GM12878 (cell line): ENCODE measurements around the gene UBAC2. TPM values are rescaled to one million over a fixed set of nuclear protein-coding genes. Genes with fewer than 3 reads are reported as not detected.

Experiments used
- ATAC-seq: fragments of 200-7000 bp; cut with Tn5 transposase; 3 replicates; pipeline ENCODE4 v1.9.1; 2020; ENCODE audit warnings: mild to moderate bottlenecking, moderate library complexity
- BruUV-seq: library from RNA; stranded (reverse); fragments of 400-500 nt; replicated peaks from 2 replicates; lab custom pipeline; 2021; lab: Mats Ljungman, UMichigan
- CTCF ChIA-PET: fragments of 300-600 bp; sonication (Branson Sonifier 250); formaldehyde crosslinking; extraction: SDS; loops from one replicate; lab custom pipeline; 2021; ENCODE audit warnings: inconsistent platforms; lab: Yijun Ruan, JAX
- POLR2A ChIA-PET: fragments of 350-600 bp; formaldehyde crosslinking; extraction: SDS; loops from one replicate; lab custom pipeline; 2021; ENCODE audit warnings: inconsistent platforms; lab: Charles Lee
- RAD21 ChIA-PET: fragments of 300-600 bp; sonication (Branson Sonifier 250); formaldehyde crosslinking; loops from one replicate; lab custom pipeline; 2023; ENCODE audit warnings: antibody characterized with exemption; ENCODE audit not compliant: unreplicated experiment; lab: Charles Lee
- SMC1A ChIA-PET: fragments of 300-600 bp; sonication (Branson Sonifier 250); formaldehyde crosslinking; loops from one replicate; lab custom pipeline; 2023; ENCODE audit not compliant: unreplicated experiment, uncharacterized antibody; lab: Charles Lee
- DNase-seq: peaks from one replicate; pipeline ENCODE4 v3.0.0-alpha.2; 2011; ENCODE audit warnings: low read depth, low spot score
- FAIRE-seq: peaks from 3 replicates; lab custom pipeline; 2011; peaks lifted over from hg19 to GRCh38; lab: Jason Lieb, UNC
- H2AFZ ChIP-seq: 2 replicates; pipeline ENCODE4 v1.6.0; 2011; ENCODE audit warnings: low read depth, low read length, control low read depth; ENCODE audit not compliant: control insufficient read depth
- H3K27ac ChIP-seq: 2 replicates; pipeline ENCODE4 v1.5.1; 2011; ENCODE audit warnings: control low read depth; ENCODE audit not compliant: control insufficient read depth, insufficient read depth
- H3K27me3 ChIP-seq, 2 experiments: replicated peaks in 1 of 2; 2 replicates each; pipeline versions ENCODE4 v1.6.0 to v1.6.1; 2011; ENCODE audit warnings: low read length in 1 of 2; ENCODE audit not compliant: control insufficient read depth in 2 of 2, insufficient read depth in 2 of 2
- H3K36me3 ChIP-seq, 2 experiments: 2 replicates each; pipeline ENCODE4 v1.5.1; 2011; ENCODE audit warnings: low read length in 1 of 2; ENCODE audit not compliant: control insufficient read depth in 2 of 2, insufficient read depth in 2 of 2
- H3K4me1 ChIP-seq: 2 replicates; pipeline ENCODE4 v1.6.1; 2011; ENCODE audit warnings: mild to moderate bottlenecking, low read length, moderate library complexity, mixed read lengths; ENCODE audit not compliant: control insufficient read depth, insufficient read depth
- H3K4me2 ChIP-seq: 2 replicates; pipeline ENCODE4 v1.6.0; 2011; ENCODE audit warnings: control low read depth; ENCODE audit not compliant: control insufficient read depth, insufficient read depth
- H3K4me3 ChIP-seq: fragments of 200-600 bp; sonication (generic); 2 replicates; pipeline ENCODE4 v1.5.1; 2016
- H3K79me2 ChIP-seq: 2 replicates; pipeline ENCODE4 v1.6.0; 2011; ENCODE audit warnings: low read length; ENCODE audit not compliant: control insufficient read depth, insufficient read depth
- H3K9ac ChIP-seq: 2 replicates; pipeline ENCODE4 v1.8.0; 2011; ENCODE audit warnings: low read length, control low read depth, mixed read lengths; ENCODE audit not compliant: control insufficient read depth, insufficient read depth
- H3K9me3 ChIP-seq: replicated peaks from 3 replicates; pipeline ENCODE4 v1.5.1; 2011; ENCODE audit warnings: mild to moderate bottlenecking, low read length; ENCODE audit not compliant: control insufficient read depth, insufficient read depth
- H4K20me1 ChIP-seq: 2 replicates; pipeline ENCODE4 v1.6.0; 2011; ENCODE audit not compliant: control insufficient read depth, insufficient read depth
- ASH2L ChIP-seq: fragments of 300-600, 200-600 bp; sonication (generic); IDR thresholded peaks from 2 replicates; pipeline ENCODE4 v1.6.1; 2017; ENCODE audit warnings: low read depth, mild to moderate bottlenecking, borderline replicate concordance
- ATF7 ChIP-seq: fragments of 450-650 bp; IDR thresholded peaks from 2 replicates; pipeline ENCODE4 v1.6.1; 2016; ENCODE audit warnings: low read depth, mild to moderate bottlenecking
- BACH1 ChIP-seq: fragments of 450-650 bp; IDR thresholded peaks from 2 replicates; pipeline ENCODE4 v1.6.1; 2017; ENCODE audit warnings: mild to moderate bottlenecking, borderline replicate concordance
- BCL11A ChIP-seq: IDR thresholded peaks from 2 replicates; pipeline ENCODE4 v1.6.1; 2011; ENCODE audit warnings: low read depth, low read length
- EED ChIP-seq: sonication (generic); IDR thresholded peaks from 2 replicates; pipeline ENCODE4 v1.6.1; 2016; ENCODE audit warnings: antibody characterized with exemption, low read depth
- IKZF1 ChIP-seq: fragments of 450-650 bp; conservative IDR thresholded peaks from 2 replicates; pipeline ENCODE4 v1.6.1; 2017; ENCODE audit warnings: antibody characterized with exemption, mild to moderate bottlenecking
- LARP7 ChIP-seq: fragments of 450-650 bp; IDR thresholded peaks from 2 replicates; pipeline ENCODE4 v1.6.1; 2017; ENCODE audit warnings: mild to moderate bottlenecking
- NFIC ChIP-seq: IDR thresholded peaks from 2 replicates; pipeline ENCODE4 v1.6.1; 2012; ENCODE audit warnings: low read depth, mild to moderate bottlenecking, inconsistent platforms, low read length, moderate library complexity
- NR2C1 ChIP-seq: fragments of 450-650 bp; IDR thresholded peaks from 2 replicates; pipeline ENCODE4 v1.6.1; 2017; ENCODE audit warnings: antibody characterized with exemption, mild to moderate bottlenecking, moderate library complexity
- POLR2AphosphoS5 ChIP-seq: IDR thresholded peaks from 2 replicates; pipeline ENCODE4 v1.6.1; 2011; ENCODE audit warnings: mild to moderate bottlenecking, low read length, inconsistent platforms
- RCOR1 ChIP-seq: conservative IDR thresholded peaks from 2 replicates; pipeline ENCODE4 v1.6.1; 2012; ENCODE audit warnings: low read depth, low read length, improper control_type of control experiment
- RUNX3 ChIP-seq: IDR thresholded peaks from 2 replicates; pipeline ENCODE4 v1.6.1; 2012; ENCODE audit warnings: low read length, inconsistent platforms
- SMAD1 ChIP-seq: fragments of 450-650 bp; IDR thresholded peaks from 2 replicates; pipeline ENCODE4 v1.6.1; 2018; ENCODE audit warnings: mild to moderate bottlenecking, low read depth; ENCODE audit not compliant: partially characterized antibody
- TCF3 ChIP-seq: IDR thresholded peaks from 2 replicates; pipeline ENCODE4 v1.6.1; 2012; ENCODE audit warnings: low read depth, mild to moderate bottlenecking, low read length, borderline replicate concordance; ENCODE audit not compliant: insufficient read depth
- ZNF217 ChIP-seq: fragments of 450-650 bp; IDR thresholded peaks from 2 replicates; pipeline ENCODE4 v1.6.1; 2017; ENCODE audit warnings: antibody characterized with exemption, mild to moderate bottlenecking
- WGBS: methylation state at CpG from one replicate; pipeline ENCODE4 v1.1.6; 2016; ENCODE audit warnings: low lambda C conversion rate; ENCODE audit not compliant: insufficient replicate concordance, insufficient coverage; ENCODE audit errors: missing lambda C conversion rate; 5-methylcytosine and 5-hydroxymethylcytosine counted together
- in situ Hi-C: fragments of 300-500 bp; cut with MboI; formaldehyde crosslinking; loops from 9 replicates; pipeline ENCODE4 v1.14.3; 2018; ENCODE audit warnings: mixed read lengths
- intact Hi-C: fragments of 100-400 bp; cut with micrococcal nuclease; formaldehyde crosslinking; loops from one replicate; pipeline ENCODE4 v1.14.2; 2022; ENCODE audit not compliant: unreplicated experiment
- polyA plus RNA-seq, 11 experiments: library from polyadenylated mRNA; depleted of rRNA in 4 of 11; unstranded in 6 of 11; stranded (reverse) in 5 of 11; fragments of >200 nt; fragmentation: Nextera tagmentation in 4 of 11; fragmentation: Illumina TruSeq in 1 of 11; extraction: Ambion mirVana in 4 of 11; extraction: Trizol in 1 of 11; gene quantifications; 1 replicate in 1 of 11; 2 replicates in 10 of 11; pipeline versions ENCODE4 v1.2.1 to v1.2.3, GENCODE V29; 2011 to 2016; ENCODE audit warnings: inconsistent platforms in 2 of 11, missing spikeins in 2 of 11, low read depth in 1 of 11
- total RNA-seq, 4 experiments: library from RNA; depleted of rRNA in 3 of 4; stranded (reverse); fragments of >200 nt in 3 of 4; fragmentation: Illumina TruSeq in 1 of 4; extraction: Trizol in 1 of 4; gene quantifications; 2 replicates each; pipeline versions ENCODE4 v1.2.1 to v1.2.3, GENCODE V29; 2013 to 2021
- TF ChIP-seq, protein P1 (sequence below): fragments of 450-650 bp; IDR thresholded peaks from 2 replicates; pipeline ENCODE4 v1.6.1; 2017; ENCODE audit warnings: mild to moderate bottlenecking, moderate library complexity

The UBAC2 gene
- total and polyA plus RNA-seq, 10 of the 15 experiments (the other 5 are each of a cell fraction or from before 2014, with no cell fraction given) = 3.0 to 54.6 (median 17.4) TPM

DNA sequence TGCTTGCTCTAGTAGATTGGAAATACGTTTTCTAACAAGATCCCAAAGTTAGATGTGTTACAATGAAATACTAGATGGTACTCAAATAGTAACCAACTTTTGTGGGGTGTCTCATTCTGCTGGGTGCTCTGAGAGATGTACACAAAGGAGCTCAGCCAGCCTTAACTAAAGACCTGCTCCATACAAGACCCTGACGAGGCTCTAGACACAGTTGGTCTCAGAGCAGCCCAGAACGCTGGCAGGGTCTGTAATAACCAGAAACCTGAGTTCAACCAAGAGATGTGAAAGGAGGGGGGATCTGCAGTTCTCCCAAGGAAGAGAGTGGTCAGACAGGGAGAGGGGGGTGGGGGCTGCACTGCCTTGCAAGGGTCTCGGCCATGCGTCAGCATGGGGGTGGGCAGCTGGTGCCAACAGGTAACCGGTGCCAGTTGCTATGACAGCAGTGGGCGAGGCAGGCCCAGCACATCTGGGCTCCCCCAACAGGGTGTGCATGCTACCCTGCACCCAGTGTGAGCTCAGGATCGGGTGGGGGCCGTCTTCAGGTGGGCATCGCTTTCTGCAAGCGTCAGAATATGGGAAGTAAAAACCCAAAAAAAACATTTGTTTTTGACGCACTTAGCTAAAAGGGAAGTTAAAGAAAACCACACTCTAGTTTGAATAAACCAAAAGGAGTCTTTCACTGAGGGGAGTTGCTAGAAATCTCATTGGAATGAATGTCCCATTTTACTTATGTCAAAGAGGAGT is 174.5 kb downstream of the UBAC2 start:
- Histone ChIP-seq H3K4me3 (peak overlapping the region; percentile 33; the same call in 1 of the 2 replicates), H4K20me1 (no peaks in the 10 kb centered on the region), H3K27me3 (no peaks in the 10 kb centered on the region), H3K4me1 (peaks cover 66% of the 10 kb centered on the region), H3K27ac (peak overlapping the region; percentile 94), H3K36me3 (no peaks in the 10 kb centered on the region; a peak in 1 of 4 replicates), H3K9me3 (no peaks in the 10 kb centered on the region; the same call in 2 of the 3 replicates), H3K9ac (peak overlapping the region; percentile 56), H3K4me2 (peak overlapping the region; percentile 77), H3K79me2 (peaks cover 3% of the 10 kb centered on the region; the same call in 1 of the 2 replicates), H2AFZ (no peak overlapping the region; the same call in 1 of the 2 replicates)
- ChIA-PET SMC1A (interaction anchor here (0.7 to 10.9 kb wide), 27 partner anchors 7 to 1938 kb away, joined by 3 to 148 read pairs (median 5); partner anchors contain the start of gene GPR183), CTCF (interaction anchor here (0.6 to 22.3 kb wide), 14 partner anchors 9 to 198 kb away, joined by 3 to 577 read pairs (median 4); partner anchors contain the start of gene GPR183), RAD21 (interaction anchor here (0.7 to 11.9 kb wide), 29 partner anchors 9 to 504 kb away, joined by 3 to 182 read pairs (median 5); partner anchors contain the start of gene GPR183), POLR2A (interaction anchor here (0.6 to 5.2 kb wide), 17 partner anchors 9 to 361 kb away, joined by 3 to 28 read pairs (median 5); no protein-coding TSS in a partner anchor)
- no peak for FAIRE-seq
- intact Hi-C loops (loop anchor here (1.0 to 10.0 kb wide), 5 partner anchors 9 to 230 kb away; partner anchors contain the start of genes CLYBL and TM9SF2), in situ Hi-C loops (no loop called here)
- WGBS = 4% methylated on average over 12 of the region's 12 CpGs
- no peak for DNase-seq
- BruUV-seq = no TSS peak
- peak; percentile 83 for ATAC-seq
- peak; percentile 83 for TF ChIP-seq IKZF1
- TF ChIP-seq NR2C1 = no peak
- no peak for TF ChIP-seq SMAD1
- peak; percentile 58; the same call in 1 of the 2 replicates for TF ChIP-seq NFIC
- 0 out of 2 replicates have a peak, but pooled peaks have one; percentile 45 for TF ChIP-seq TCF3
- TF ChIP-seq RUNX3 = peak; percentile 76
- TF ChIP-seq, protein P1, sequence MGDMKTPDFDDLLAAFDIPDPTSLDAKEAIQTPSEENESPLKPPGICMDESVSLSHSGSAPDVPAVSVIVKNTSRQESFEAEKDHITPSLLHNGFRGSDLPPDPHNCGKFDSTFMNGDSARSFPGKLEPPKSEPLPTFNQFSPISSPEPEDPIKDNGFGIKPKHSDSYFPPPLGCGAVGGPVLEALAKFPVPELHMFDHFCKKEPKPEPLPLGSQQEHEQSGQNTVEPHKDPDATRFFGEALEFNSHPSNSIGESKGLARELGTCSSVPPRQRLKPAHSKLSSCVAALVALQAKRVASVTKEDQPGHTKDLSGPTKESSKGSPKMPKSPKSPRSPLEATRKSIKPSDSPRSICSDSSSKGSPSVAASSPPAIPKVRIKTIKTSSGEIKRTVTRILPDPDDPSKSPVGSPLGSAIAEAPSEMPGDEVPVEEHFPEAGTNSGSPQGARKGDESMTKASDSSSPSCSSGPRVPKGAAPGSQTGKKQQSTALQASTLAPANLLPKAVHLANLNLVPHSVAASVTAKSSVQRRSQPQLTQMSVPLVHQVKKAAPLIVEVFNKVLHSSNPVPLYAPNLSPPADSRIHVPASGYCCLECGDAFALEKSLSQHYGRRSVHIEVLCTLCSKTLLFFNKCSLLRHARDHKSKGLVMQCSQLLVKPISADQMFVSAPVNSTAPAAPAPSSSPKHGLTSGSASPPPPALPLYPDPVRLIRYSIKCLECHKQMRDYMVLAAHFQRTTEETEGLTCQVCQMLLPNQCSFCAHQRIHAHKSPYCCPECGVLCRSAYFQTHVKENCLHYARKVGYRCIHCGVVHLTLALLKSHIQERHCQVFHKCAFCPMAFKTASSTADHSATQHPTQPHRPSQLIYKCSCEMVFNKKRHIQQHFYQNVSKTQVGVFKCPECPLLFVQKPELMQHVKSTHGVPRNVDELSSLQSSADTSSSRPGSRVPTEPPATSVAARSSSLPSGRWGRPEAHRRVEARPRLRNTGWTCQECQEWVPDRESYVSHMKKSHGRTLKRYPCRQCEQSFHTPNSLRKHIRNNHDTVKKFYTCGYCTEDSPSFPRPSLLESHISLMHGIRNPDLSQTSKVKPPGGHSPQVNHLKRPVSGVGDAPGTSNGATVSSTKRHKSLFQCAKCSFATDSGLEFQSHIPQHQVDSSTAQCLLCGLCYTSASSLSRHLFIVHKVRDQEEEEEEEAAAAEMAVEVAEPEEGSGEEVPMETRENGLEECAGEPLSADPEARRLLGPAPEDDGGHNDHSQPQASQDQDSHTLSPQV = peak; percentile 50
- TF ChIP-seq ASH2L = no peak
- TF ChIP-seq LARP7 = peak; percentile 53; the same call in 1 of the 2 replicates
- TF ChIP-seq ATF7 = peak; percentile 81
- TF ChIP-seq ZNF217 = peak; percentile 61; the same call in 1 of the 2 replicates
- TF ChIP-seq RCOR1 = no peak
- TF ChIP-seq EED = peak; percentile 63
- 0 out of 2 replicates have a peak, but pooled peaks have one; percentile 9 for TF ChIP-seq BCL11A
- peak; percentile 56; the same call in 1 of the 2 replicates for TF ChIP-seq BACH1
- peak; percentile 71 for TF ChIP-seq POLR2AphosphoS5
